Skeletal muscle cell (primary cell): ENCODE measurements around the gene PATL2.
A peak's percentile ranks its signal among the peaks of the same experiment; 100 is the strongest.
"Not testable (repeated sequence)": the region's sequence is repeated elsewhere in the genome, so short reads cannot be mapped to it uniquely, and the experiment has no call there.

Source experiments
- DNase-seq: peaks from one replicate; pipeline ENCODE4 v3.0.0-alpha.2; 2010; ENCODE audit warnings: low read depth
- H3K4me3 ChIP-seq: 2 replicates; pipeline ENCODE4 v1.5.1; 2011; ENCODE audit warnings: low read depth, mild to moderate bottlenecking, control low read depth, low read length, moderate library complexity

PATL2 gene

DNA sequence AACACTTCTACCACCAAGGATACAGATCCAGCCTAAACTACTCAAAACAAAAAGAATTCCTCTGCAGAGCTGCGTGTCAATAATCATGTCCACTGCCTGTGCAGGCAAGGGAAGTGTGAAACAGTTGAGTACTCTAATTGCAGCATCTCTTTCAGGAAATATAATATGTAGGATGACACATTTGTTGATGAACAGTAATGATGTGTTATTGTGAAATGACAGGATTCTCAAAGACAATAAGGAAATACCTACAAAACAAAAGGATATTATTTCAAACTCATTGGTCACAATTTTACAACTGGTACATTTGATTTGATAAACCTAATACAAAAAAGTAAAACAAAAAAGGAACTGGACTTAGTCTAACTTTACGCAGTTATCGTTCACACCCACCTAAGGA is 52.1 kb downstream of the PATL2 start:
- no peak for DNase-seq
- no peak overlapping the region for H3K4me3 ChIP-seq

DNA sequence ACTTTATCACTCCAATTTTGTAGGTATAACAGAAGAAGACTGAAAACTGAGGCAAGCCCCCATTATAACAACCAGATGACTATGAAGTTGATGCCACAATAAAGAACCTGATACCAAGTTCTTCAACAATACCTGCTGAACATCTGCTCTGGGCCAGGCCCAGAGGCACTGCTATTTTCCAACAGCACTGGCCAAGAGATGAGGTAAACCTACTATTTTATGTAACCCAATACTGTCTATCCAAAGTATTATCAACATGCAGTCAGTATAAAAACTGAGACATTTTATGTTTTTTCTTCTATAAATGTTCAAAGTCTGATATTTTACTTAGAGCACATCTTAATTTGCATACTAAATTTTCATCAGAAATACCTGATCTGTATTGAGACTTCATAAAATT is 53.7 kb downstream of the PATL2 start:
- no peak overlapping the region for H3K4me3 ChIP-seq
- no peak for DNase-seq

DNA sequence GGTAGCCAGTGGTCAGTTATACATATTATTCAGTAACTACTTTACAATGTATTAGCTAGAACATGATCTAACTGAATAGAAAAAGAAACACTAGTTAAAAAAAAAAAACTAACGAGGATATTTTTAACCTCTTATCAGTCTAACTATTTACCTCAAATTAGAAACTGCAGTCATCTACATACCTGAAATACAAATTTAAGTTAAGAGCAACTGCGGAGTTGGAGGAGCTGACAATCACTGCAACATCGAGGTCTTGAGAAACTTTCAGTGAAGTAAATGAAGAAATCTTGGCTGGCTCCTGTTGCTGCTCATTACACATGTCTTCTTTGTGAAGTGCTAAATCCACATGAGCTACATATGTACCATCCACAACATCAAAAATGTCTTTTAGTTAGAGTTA is 54.2 kb downstream of the PATL2 start:
- no peak for DNase-seq
- no peak overlapping the region for H3K4me3 ChIP-seq

DNA sequence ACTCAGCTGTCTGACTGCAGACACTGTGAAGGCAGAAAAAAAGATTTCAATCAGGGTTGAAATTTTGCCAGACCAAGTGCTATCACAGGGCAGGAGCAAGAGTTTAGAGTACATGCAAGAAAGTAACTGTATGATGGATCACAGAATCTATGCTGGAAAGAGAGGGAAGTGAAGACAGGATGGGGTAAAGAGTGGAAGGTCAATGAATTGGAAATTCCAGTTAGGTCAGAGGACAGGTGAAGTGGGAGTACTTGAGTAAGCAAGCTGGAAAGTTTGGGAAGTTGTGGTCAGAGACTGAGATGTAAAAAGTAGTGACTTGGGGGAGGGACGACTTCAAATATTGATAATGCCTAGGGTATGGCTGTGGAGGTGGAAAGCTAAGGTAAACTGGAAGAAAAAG is 54.8 kb downstream of the PATL2 start:
- no peak for DNase-seq
- H3K4me3 ChIP-seq: no peak overlapping the region

DNA sequence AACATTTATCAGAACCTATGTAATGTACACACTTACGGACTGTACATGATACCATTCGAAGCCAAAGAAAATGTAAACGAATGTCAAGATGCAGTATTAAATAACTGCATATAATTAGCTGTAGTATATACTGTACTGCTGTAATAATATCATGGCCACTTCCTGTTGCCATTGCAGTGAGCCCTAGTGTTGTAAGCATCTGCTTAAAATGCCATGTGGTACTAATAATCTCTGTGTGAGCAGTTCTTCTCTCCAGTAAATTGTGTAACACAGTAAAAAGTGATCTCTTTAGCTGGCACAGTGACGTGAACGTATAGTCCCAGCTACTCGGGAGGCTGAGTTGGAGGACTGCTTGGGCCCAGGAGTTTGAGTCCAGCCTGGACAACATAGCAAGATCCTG is 56.3 kb downstream of the PATL2 start:
- DNase-seq: no peak

DNA sequence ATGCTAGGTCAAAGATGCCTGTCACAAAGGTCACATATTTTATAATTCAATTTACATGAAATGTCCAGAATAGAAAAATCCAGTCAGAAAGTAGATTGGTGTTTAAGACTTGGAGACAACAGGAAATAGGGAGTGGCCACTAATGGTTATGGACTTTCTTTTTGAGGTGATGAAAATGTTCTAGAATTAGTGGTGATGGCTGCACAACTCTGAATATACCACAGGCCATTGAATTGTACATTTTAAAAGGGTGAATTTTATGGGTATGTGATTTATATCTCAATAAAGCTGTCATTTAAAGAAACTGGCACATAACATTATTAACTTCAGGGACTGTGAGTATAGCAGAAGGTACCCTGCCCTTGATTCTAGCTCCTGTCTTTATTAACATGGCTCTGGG is 63.5 kb downstream of the PATL2 start:
- H3K4me3 ChIP-seq: no peak overlapping the region
- no peak for DNase-seq

More for the DNA sequence above, 56.3 kb downstream of the PATL2 start:
- H3K4me3 ChIP-seq: no peak overlapping the region

DNA sequence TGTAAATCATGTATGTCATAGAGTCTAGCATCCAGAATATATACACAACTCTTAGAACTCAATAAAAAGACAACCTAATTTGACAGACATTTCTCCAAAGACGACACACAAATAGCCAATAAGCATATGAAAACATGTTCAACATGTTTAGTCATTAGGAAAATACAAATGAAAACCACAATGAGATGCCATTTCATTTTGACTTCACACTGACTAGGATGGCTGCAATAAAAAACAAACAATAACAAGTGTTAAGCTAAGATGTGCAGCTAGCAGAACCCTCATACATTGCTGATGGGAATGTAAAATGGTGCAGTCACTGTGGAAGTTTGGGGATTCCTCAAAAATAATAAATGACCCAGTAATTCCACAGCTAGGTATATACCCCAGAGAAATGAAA is 64.1 kb downstream of the PATL2 start:
- no peak for DNase-seq
- no peak overlapping the region for H3K4me3 ChIP-seq

DNA sequence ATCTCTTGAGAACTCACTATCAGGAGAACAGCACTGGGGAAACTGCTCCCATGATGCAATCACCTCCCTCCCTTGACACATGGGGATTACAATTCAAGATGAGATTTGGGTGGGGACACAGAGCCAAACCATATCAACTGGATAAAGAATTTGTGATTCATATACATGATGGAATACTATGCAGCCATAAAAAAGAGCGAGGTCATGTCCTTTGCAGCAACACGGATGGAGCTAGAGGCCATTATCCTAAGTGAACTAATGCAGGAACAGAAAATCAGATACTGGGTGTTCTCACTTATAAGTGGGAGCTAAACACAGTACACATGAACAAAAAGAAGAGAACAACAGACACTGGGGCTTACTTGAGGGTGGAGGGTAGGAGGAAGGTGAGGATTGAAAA is 64.7 kb downstream of the PATL2 start:
- no peak for DNase-seq
- no peak overlapping the region for H3K4me3 ChIP-seq

DNA sequence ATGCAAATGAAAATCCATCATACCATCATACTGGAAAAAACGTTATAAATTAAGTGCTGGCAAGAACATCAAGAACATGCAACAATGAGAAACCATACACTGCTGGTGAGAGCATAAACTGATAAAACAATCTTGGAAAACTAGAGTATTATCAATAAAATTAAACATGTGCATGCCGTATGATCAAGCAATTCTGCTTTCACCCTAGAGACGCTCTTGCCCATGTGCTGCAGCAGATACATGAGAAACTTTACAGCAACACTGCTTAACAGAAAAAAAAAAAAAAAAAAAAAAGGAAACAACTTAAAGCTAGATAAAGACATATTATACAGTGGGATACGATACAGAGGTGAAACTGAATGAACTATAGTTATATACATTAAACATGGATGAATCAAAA is 69.5 kb downstream of the PATL2 start:
- H3K4me3 ChIP-seq: no peak overlapping the region
- no peak for DNase-seq

DNA sequence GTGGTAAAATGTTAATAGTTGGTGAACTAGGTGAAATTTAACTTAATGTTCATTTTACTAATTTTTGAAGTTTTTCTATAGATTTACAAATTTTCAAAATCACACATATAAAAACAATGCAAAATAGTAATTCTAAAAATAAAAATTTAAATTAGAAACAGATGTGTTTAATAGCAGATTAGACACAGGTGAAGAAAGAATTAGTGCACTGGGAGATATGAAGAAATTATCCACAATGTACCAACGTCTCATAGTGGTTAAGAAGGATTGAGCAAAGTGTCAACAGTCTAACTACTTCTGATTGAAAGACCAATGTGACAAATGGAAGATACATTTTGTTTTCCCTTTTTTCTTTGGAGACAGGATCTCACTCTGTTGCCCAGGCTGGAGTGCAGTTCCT is 74.1 kb downstream of the PATL2 start:
- no peak for DNase-seq
- no peak overlapping the region for H3K4me3 ChIP-seq

DNA sequence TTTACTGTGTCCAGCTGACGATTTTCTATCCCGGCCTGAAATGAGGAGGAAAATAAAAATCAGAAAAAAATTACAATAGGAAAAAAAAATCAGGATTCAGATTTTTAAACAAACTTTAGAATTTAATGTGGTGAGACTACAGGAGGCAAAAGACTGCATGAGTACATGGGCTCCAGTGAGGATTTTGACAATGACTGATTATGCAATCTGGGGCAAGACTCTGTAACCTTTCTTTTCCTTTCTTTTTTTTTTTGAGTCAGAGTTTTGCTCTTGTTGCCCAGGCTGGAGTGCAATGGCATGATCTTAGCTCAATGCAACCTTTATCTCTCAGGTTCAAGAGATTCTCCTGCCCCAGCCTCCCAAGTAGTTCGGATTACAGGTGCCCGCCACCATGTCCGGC is 77.5 kb downstream of the PATL2 start:
- DNase-seq: peak; percentile 15
- no peak overlapping the region for H3K4me3 ChIP-seq

DNA sequence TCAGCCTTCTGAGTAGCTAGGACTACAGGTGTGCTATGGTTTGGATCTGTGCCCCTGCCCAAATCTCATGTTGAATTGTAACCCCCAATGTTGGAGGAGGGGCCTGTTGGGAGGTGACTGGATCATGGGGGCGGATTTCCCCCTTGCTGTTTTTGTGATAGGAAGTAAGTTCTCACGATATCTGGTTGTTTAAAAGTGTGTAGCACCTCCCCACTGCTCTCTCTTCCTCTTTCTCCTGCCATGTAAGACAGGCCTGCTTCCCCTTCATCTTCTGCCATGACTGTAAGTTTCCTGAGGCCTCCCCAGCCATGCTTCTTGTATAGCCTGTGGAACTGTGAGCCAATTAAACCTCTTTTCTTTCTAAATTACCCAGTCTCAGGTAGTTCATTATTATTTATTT is 85.8 kb downstream of the PATL2 start:
- not testable (repeated sequence) for H3K4me3 ChIP-seq

DNA sequence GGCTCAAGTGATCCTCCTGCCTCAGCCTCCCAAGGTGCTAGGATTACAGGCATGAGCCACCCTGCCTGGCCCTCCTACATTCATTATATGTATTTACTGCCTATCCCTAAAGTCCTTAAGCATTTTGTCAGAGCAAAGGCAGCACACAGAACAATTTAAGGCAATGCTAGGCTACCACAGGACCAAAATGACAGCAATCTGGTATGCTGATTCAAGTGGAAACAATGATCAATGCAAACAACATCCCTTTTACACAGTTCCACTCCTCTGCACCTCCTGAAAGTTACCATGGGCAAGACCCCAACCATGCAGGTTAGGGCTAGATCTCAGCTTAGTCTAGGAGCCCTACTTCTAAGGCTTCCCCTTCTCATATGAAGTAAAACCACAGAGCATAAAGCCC is 87.9 kb downstream of the PATL2 start:
- DNase-seq: no peak
- H3K4me3 ChIP-seq: no peak overlapping the region

More for the DNA sequence above, 85.8 kb downstream of the PATL2 start:
- DNase-seq: not testable (repeated sequence)

DNA sequence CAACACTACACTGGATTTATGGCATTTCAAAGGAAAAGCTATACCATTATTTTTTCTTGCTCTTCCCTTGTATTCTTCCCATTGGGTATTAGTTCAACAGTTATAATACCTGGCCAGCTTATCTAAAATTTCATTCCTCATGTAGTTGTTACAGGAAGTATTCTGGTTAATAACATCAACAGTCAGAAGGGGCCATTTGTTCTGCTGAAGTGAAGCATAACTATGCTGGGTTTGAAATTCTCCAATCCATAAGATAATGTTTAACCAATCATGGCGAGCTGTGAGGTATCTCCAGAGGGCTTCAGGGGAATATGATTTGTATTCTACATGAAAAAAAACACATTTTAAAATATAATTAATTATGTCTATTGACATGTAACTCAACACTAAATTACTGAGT is 91.0 kb downstream of the PATL2 start:
- H3K4me3 ChIP-seq: no peak overlapping the region
- no peak for DNase-seq

DNA sequence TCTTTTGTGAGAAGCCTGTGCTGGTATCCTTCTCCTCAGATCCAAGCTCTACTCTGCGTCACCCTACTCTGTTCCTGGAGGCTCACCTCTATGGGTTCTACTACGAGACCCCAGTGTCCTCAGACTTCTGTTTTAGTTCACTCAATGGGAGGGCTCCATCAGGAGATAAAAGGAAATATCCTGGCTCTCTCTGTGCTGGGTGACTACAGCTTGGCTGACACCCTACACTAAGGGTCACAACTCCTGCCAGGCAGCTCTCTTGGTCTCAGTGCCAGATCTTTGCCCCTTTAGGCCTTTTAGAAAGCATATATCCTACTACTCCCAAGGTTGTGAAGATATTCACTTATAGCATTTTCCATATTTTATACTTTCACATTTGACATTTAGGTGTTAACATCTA is 94.1 kb downstream of the PATL2 start:
- DNase-seq: no peak
- H3K4me3 ChIP-seq: no peak overlapping the region
